IPS-15b (cell line): ENCODE data around the gene PFKFB2.

Source experiments
- H3K27me3 ChIP-seq: one replicate; pipeline ENCODE4 v1.6.1; 2013; ENCODE audit warnings: low read length; ENCODE audit not compliant: control insufficient read depth, insufficient read depth
- H3K36me3 ChIP-seq: one replicate; pipeline ENCODE4 v1.6.1; 2013; ENCODE audit warnings: low read length; ENCODE audit not compliant: control insufficient read depth, insufficient read depth
- H3K4me1 ChIP-seq: one replicate; pipeline ENCODE4 v1.6.1; 2013; ENCODE audit warnings: mild to moderate bottlenecking, low read length; ENCODE audit not compliant: control insufficient read depth, insufficient read depth
- H3K4me3 ChIP-seq: one replicate; pipeline ENCODE4 v1.5.1; 2013; ENCODE audit warnings: low read depth, low read length
- H3K9ac ChIP-seq: one replicate; pipeline ENCODE4 v1.6.1; 2013; ENCODE audit warnings: low read depth, mild to moderate bottlenecking, low read length
- H3K9me3 ChIP-seq: one replicate; pipeline ENCODE4 v1.6.1; 2013; ENCODE audit warnings: mild to moderate bottlenecking, low read length; ENCODE audit not compliant: control insufficient read depth, insufficient read depth

Gene PFKFB2

DNA sequence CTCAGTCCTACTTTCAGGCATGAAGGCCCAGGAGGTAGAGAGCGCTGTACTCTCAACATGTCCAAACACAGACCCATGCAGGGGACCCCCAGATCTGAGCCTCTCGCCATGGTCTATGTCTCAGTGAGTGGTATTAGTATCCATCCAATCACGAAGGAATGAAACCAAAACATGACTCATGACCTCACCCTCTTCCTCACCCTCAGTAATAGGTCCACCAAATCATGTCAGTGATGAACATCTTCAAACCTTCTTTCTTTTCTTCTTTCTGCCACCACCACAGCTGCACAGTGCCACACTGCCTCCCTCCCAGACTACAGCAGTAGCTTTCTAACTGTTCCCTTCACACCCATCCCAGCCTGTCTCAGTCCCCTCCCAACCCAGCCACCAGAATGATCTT, 37.3 kb upstream of the PFKFB2 start:
- no peaks in the 10 kb centered on the region for H3K4me1 ChIP-seq
- H3K4me3 ChIP-seq = no peak overlapping the region
- H3K36me3 ChIP-seq = no peaks in the 10 kb centered on the region
- H3K27me3 ChIP-seq = peaks cover 2% of the 10 kb centered on the region
- no peak overlapping the region for H3K9ac ChIP-seq
- H3K9me3 ChIP-seq = no peaks in the 10 kb centered on the region

- Histone ChIP-seq H3K9ac (no peak overlapping the region), H3K27me3 (peaks cover 2% of the 10 kb centered on the region), H3K4me3 (no peak overlapping the region), H3K9me3 (no peaks in the 10 kb centered on the region), H3K4me1 (no peaks in the 10 kb centered on the region), H3K36me3 (no peaks in the 10 kb centered on the region)
Measured at GRCh38 chr1:207017615-207018559, 35.2 kb upstream of the PFKFB2 start.

DNA sequence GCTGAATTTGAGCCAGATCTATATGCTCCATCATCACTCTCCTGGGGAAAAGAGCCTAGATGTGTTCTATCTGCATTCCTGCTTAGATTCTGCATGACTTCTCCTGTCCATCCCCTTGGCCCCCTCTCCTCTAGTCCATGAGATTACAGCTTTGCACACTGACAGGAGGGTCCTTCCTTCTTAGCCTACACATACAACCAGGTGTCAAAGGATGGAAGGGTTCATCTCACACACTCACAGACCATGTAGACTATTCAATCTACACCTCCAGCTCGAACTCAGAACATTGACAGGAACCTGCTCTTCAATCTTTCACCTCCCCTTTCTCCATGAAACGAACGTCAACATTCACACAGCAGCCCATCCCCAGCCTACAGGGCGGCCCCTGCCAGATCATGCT, 34.4 kb upstream of the PFKFB2 start:
- no peak overlapping the region for H3K4me3 ChIP-seq
- peaks cover 2% of the 10 kb centered on the region for H3K27me3 ChIP-seq
- no peaks in the 10 kb centered on the region for H3K36me3 ChIP-seq
- no peak overlapping the region for H3K9ac ChIP-seq
- H3K9me3 ChIP-seq = no peaks in the 10 kb centered on the region
- H3K4me1 ChIP-seq = no peaks in the 10 kb centered on the region

DNA sequence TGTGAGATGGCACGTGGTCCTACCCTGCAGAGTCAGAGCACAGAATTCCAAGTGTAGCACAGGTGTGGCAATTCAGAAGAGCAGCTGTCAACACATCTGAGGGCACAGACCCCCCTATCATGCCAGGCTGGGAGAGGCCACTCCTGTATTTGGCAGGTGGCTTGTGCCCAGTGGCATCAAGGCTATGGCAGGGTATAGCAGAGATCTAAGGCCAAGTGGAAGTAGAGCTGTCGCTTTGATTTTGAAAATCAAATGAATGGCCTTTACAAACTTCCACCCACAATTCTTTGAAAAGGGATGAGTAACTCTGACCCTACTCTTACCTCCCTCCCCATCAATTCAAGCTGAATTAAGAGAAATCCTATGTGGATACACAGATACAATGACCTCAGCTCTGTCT, 33.9 kb upstream of the PFKFB2 start:
- Histone ChIP-seq H3K36me3 (no peaks in the 10 kb centered on the region), H3K27me3 (peaks cover 2% of the 10 kb centered on the region)

DNA sequence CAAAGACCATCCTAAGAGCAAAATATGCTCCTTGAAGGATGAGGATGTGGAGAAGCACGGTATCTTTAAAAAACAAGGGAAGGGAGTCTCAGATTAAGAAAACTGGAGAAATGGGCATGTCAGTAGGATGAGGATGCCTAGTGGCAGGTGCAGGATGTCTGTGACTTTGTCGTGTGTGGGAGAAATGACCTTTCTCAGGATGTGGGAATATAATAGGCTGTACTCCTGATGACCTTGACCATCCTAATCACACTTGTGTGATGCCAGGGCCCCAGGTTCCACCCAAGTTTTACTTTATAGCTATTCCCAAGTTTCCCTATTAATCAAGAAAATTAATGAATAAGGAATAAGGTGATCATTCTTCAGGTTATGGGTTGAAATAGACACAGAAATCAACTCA, 33.4 kb upstream of the PFKFB2 start:
- no peak overlapping the region for H3K4me3 ChIP-seq
- peaks cover 2% of the 10 kb centered on the region for H3K27me3 ChIP-seq
- no peaks in the 10 kb centered on the region for H3K9me3 ChIP-seq
- H3K36me3 ChIP-seq = no peaks in the 10 kb centered on the region
- H3K4me1 ChIP-seq = no peaks in the 10 kb centered on the region
- H3K9ac ChIP-seq = no peak overlapping the region

More for the DNA sequence above, 33.9 kb upstream of the PFKFB2 start:
- H3K9ac ChIP-seq = no peak overlapping the region
- H3K4me3 ChIP-seq = no peak overlapping the region
- H3K9me3 ChIP-seq = no peaks in the 10 kb centered on the region
- no peaks in the 10 kb centered on the region for H3K4me1 ChIP-seq

DNA sequence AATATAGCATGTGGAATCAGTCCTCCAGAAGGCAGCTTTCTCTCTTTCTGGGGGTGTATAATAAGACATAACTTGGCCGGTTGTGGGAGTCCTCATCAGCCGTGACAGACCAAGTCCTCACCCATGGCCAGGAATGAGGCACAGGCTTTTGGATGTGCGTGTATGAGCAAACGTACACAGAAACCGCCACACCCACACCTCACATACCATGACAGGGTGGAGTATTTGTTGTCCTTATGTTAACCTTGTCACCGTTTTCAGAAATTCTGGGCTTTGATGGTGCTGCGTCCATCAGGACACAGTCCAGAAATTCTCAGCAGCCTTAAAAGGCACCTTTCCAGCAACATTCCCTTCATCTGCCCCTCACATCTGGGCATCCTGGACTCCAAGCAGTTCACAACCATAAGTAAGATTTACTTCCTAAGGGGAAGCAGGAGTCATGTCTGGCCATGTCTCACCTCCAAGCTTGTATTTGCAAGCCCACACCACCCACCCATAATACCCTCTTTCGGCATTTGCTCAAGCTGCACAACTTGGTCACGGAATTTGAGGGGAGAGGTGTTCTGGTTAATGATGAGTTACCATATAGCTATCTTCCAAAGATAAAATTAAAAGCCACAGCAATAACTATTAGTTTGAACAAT, 32.9 kb upstream of the PFKFB2 start:
- peaks cover 2% of the 10 kb centered on the region for H3K27me3 ChIP-seq
- no peak overlapping the region for H3K9ac ChIP-seq
- H3K36me3 ChIP-seq = no peaks in the 10 kb centered on the region
- H3K4me1 ChIP-seq = peaks cover 2% of the 10 kb centered on the region
- H3K9me3 ChIP-seq = no peaks in the 10 kb centered on the region
- no peak overlapping the region for H3K4me3 ChIP-seq

DNA sequence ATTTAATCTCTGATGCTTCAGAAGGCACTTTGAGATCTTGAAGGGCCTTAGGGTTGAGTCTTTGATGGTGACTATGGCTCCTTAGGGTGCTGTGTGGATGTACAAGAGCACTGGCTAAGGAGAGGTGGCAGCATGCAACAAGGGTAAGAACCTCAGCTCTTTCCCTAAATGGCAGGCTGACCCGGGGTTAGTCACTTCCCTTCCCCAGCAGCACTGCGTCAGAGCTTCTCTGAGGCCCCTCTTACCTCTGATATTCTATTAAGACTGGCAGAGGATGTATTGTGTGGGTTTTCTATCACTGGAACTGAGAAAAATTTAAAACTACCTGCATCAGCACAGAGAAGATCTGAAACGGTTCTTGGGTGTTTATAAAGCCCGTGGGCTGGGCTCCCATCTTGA, 32.4 kb upstream of the PFKFB2 start:
- no peaks in the 10 kb centered on the region for H3K36me3 ChIP-seq
- no peak overlapping the region for H3K9ac ChIP-seq
- H3K4me1 ChIP-seq = peaks cover 6% of the 10 kb centered on the region
- no peaks in the 10 kb centered on the region for H3K9me3 ChIP-seq
- no peak overlapping the region for H3K4me3 ChIP-seq
- peaks cover 2% of the 10 kb centered on the region for H3K27me3 ChIP-seq

- peaks cover 6% of the 10 kb centered on the region for H3K4me1 ChIP-seq
- no peak overlapping the region for H3K4me3 ChIP-seq
- H3K9ac ChIP-seq = no peak overlapping the region
- H3K36me3 ChIP-seq = no peaks in the 10 kb centered on the region
- no peaks in the 10 kb centered on the region for H3K9me3 ChIP-seq
- H3K27me3 ChIP-seq = peaks cover 2% of the 10 kb centered on the region
Measured at GRCh38 chr1:207021139-207021861, 31.8 kb upstream of the PFKFB2 start.

DNA sequence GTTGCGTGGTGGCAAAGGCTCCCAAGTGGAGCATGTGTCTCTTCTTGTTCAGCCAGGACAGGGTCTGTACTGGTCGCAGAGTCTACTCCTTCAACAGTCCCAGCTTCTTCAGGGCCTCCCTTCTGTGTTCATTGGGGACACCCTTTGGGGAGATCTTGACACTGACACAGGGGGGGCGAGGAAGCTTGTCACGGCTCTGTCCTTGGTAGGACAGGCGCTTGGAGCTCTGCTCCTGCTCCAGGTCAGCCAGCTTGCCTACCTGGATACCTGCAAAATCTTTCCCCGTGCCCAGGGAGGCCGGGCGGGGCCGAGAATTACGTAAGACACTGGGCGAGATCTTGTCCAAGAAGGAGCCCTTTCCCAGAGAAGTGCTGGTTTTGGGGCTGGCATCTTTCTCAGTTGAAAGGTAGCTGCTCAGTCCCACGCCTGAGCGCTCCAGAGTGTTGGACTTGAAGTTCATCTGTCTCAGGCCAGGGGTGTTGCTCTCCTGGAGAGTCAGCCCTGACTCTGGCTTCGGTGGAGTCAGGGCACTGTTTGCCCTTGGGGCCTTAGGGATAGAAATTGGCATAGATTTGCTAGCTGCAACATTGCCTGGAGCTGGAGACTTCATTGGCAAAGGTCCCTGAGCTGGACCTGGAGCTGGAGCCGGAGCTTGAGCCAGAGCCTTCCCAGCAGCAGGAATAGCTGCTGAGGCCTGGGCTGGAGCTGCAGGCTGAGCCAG, 31.0 kb upstream of the PFKFB2 start:
- Histone ChIP-seq H3K36me3 (no peaks in the 10 kb centered on the region), H3K4me1 (peaks cover 6% of the 10 kb centered on the region), H3K9me3 (no peaks in the 10 kb centered on the region), H3K4me3 (no peak overlapping the region), H3K9ac (no peak overlapping the region), H3K27me3 (peaks cover 2% of the 10 kb centered on the region)

GRCh38 chr1:207022996-207023679, 29.9 kb upstream of the PFKFB2 start:
- peaks cover 6% of the 10 kb centered on the region for H3K4me1 ChIP-seq
- H3K27me3 ChIP-seq = peaks cover 2% of the 10 kb centered on the region

More at GRCh38 chr1:207022996-207023679, 29.9 kb upstream of the PFKFB2 start:
- Histone ChIP-seq H3K36me3 (no peaks in the 10 kb centered on the region), H3K9ac (no peak overlapping the region), H3K9me3 (no peaks in the 10 kb centered on the region), H3K4me3 (no peak overlapping the region)
